Epithelial cell of esophagus (primary cell): ENCODE data around the gene PELI1.

Source experiments
- DNase-seq: peaks from one replicate; pipeline ENCODE4 v3.0.0; 2010; ENCODE audit warnings: low read depth
- H3K4me3 ChIP-seq: 2 replicates; pipeline ENCODE4 v1.5.1; 2011; ENCODE audit warnings: mild to moderate bottlenecking, low read length, control low read depth
- TF ChIP-seq, protein P1 (sequence below): IDR thresholded peaks from 2 replicates; pipeline ENCODE4 v1.5.1; 2011; ENCODE audit warnings: low read depth, mild to moderate bottlenecking, low read length, control low read depth, inconsistent platforms; ENCODE audit not compliant: insufficient read depth; ENCODE audit errors: missing control alignments

Gene PELI1

DNA sequence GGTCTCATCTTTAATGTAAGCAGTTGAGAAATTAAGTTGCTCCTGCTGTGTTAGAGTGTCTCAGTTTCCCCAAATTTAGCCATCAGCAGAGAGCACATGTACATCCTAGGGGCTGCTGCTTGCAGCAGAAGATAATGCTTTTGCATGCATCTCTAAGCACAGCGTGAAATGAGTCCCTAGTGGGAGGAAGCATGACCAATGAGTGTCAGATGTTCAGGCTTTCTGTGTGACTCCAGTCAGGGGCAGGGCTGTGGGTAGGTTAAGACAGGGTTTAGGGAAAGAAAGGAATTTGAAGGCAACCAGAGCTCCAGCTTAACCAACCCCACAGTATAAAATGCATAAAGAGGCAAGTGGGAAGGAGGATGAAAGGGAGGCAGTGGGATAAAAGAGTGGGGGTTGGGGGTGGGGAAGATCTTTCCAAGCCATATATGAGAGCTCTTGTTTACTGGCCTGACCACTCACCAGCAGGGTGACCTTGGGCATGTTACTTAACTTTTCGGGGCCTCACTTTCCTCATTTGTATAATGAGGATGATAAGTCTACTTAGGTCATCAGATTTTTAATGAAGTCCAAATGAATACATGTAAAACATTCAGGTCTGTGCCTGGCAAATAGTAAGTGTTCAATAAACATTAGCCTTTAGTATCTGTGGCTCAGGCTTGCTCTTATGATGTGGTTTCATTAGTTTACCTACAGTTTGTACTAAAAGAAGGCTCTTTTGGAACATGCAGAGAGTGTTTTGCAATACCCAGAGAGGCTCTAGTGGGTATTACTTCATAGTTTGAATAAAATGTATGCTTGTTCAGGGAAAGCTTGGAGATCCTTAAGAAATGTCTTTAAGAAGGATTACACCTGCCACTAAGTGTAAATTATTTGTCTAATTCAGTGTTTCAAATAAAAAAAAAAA, 42.7 kb upstream of the PELI1 start:
- no peak for DNase-seq
- TF ChIP-seq, protein P1, sequence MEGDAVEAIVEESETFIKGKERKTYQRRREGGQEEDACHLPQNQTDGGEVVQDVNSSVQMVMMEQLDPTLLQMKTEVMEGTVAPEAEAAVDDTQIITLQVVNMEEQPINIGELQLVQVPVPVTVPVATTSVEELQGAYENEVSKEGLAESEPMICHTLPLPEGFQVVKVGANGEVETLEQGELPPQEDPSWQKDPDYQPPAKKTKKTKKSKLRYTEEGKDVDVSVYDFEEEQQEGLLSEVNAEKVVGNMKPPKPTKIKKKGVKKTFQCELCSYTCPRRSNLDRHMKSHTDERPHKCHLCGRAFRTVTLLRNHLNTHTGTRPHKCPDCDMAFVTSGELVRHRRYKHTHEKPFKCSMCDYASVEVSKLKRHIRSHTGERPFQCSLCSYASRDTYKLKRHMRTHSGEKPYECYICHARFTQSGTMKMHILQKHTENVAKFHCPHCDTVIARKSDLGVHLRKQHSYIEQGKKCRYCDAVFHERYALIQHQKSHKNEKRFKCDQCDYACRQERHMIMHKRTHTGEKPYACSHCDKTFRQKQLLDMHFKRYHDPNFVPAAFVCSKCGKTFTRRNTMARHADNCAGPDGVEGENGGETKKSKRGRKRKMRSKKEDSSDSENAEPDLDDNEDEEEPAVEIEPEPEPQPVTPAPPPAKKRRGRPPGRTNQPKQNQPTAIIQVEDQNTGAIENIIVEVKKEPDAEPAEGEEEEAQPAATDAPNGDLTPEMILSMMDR = no peak
- H3K4me3 ChIP-seq = no peak overlapping the region

- TF ChIP-seq, protein P1 = no peak
- peak; percentile 29 for DNase-seq
- H3K4me3 ChIP-seq = no peak overlapping the region
Measured at GRCh38 chr2:64179582-64180321, 35.5 kb upstream of the PELI1 start.

DNA sequence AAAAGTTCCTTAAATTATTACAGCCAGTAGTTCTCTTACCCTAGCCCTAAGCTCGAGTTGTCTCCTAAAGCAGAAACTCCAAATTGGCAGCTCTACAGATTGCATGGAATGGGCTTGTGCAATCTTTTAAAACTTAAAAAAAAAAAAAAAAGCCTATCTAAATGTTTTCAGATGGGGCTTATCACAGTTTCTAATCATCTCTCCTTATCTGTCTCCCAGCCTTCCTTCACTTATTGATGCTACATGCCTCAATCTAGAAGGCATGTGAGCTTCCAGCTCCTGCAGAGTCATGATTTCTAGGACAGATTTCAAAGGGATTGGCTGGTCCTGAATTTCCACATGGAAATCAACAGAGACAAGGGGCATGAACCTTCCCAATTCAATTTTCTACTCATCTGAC, 33.1 kb upstream of the PELI1 start:
- no peak for DNase-seq
- TF ChIP-seq, protein P1 = no peak
- no peak overlapping the region for H3K4me3 ChIP-seq

- DNase-seq = no peak
Measured at GRCh38 chr2:64175419-64176197, 31.4 kb upstream of the PELI1 start.

DNA sequence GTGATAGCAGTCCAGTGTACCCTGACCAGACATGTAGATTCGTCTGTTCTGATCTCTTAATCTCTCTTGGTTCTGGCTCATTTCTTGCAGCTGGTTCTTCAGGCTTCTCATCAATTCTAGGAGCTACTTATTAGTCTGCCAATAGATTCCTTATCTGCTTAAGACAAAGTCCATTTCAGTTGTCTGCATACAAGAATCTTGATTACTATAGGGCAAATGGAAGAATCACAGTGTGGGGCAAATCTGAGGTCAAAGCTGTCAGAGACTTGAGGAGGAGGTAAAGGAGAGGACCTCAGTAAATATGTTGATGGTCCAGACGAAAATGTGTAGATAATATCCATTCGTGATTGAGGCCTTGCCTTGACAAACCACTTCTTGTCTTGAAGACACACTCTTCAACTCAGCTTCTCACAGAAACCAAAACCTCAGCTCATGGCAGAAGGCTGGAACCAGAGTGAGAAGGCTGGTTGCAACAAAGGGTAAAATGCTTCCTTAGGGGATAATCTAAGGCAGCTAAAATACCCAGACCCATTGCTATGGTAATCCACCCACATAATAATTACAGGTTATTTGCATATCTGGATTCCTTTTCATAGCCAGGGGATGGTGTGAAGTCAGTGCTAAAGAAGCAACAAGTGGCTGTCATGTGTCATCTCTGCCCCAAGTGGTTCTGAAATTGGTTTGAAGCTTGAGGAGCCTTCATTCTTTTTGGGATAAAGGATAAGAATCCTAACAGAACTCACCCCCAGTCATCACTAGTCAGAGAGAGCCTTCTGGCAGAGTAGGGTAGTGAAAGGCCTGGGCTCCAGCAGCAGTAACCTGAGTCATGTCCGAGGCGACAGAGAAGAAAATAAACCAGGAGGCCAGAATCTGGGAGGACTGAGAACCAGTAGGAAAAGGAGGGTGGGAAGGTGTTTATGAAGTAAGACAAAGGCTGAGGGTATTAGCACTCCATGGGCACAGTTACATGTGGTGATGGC, 29.2 kb upstream of the PELI1 start:
- no peak for DNase-seq
- H3K4me3 ChIP-seq = no peak overlapping the region
- TF ChIP-seq, protein P1 = no peak

More at GRCh38 chr2:64175419-64176197, 31.4 kb upstream of the PELI1 start:
- TF ChIP-seq, protein P1 = no peak
- H3K4me3 ChIP-seq = no peak overlapping the region

DNA sequence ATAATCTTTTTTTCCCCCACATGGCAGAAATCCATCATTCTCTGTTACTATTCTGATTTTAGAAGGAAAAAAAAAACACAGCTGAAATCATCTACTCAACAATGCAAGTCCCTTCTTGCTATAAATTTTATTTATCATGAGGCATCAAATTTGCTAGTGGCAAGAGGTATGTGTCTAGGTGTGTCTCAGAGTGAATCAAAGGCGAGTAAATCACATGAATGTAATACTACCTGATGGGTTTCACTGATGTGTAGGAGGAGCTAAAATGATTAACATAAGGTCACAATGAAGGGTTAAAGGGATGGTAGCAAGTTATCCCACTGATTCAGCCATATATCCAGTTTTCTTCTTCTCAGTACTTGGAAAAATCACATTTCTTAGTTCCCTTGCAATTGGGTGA, 24.5 kb upstream of the PELI1 start:
- TF ChIP-seq, protein P1 = no peak
- DNase-seq = peak; percentile 96
- no peak overlapping the region for H3K4me3 ChIP-seq
